Measurements from ENCODE around the gene SAFB2.

DNA sequence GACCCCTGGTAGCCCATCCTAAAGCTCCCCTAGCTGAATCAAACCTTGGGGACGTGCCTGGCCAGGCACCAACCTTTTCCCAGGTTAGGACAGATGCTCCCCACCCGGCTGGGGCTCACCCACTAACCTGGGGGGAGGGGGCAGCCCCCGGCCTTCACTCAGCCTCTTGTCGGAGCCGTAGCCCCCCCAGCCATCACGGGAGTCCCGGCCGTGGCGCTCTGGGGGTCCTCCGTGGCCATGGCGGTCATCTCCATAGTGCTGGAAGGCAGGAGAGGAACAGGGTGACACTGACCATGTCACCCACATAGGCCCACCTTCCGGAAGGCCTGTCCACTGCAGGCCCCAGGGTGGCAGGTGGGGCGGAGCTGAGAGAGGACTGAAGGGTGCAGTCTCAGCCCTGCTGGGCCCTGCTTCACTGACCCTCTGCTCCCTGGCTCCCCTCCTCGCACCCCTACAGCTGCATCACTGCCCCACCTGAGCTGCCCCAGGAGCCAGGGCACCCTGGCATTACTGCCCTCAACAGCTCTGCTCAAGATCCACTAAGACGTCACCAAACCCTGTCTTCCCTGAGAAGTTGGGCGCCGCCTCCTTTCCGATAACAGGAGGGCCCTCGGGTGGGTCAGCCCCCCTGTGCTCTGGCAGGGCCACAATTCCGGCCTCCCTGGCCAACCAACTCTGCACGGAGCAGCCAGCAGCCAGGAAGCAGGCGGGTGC is 32.3 kb downstream of the SAFB2 start:
- TF ChIP-seq, protein P1, sequence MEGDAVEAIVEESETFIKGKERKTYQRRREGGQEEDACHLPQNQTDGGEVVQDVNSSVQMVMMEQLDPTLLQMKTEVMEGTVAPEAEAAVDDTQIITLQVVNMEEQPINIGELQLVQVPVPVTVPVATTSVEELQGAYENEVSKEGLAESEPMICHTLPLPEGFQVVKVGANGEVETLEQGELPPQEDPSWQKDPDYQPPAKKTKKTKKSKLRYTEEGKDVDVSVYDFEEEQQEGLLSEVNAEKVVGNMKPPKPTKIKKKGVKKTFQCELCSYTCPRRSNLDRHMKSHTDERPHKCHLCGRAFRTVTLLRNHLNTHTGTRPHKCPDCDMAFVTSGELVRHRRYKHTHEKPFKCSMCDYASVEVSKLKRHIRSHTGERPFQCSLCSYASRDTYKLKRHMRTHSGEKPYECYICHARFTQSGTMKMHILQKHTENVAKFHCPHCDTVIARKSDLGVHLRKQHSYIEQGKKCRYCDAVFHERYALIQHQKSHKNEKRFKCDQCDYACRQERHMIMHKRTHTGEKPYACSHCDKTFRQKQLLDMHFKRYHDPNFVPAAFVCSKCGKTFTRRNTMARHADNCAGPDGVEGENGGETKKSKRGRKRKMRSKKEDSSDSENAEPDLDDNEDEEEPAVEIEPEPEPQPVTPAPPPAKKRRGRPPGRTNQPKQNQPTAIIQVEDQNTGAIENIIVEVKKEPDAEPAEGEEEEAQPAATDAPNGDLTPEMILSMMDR (IDR thresholded peaks at IDR 0.05; ENCODE audit: poor library complexity, severe bottlenecking), result no peak
- no peak for TF ChIP-seq POLR2AphosphoS5 (IDR thresholded peaks at IDR 0.05)
